ENCODE measurements around the gene CRELD1. TPM values are rescaled to one million over a fixed set of nuclear protein-coding genes. Genes with fewer than 3 reads are reported as not detected.
A peak's percentile ranks its signal among the peaks of the same experiment; 100 is the strongest.
"Not testable (repeated sequence)": the region's sequence is repeated elsewhere in the genome, so short reads cannot be mapped to it uniquely, and the experiment has no call there.

Gene CRELD1
- total RNA-seq, 1 donor from 2014 or later, result 36.5 TPM

DNA sequence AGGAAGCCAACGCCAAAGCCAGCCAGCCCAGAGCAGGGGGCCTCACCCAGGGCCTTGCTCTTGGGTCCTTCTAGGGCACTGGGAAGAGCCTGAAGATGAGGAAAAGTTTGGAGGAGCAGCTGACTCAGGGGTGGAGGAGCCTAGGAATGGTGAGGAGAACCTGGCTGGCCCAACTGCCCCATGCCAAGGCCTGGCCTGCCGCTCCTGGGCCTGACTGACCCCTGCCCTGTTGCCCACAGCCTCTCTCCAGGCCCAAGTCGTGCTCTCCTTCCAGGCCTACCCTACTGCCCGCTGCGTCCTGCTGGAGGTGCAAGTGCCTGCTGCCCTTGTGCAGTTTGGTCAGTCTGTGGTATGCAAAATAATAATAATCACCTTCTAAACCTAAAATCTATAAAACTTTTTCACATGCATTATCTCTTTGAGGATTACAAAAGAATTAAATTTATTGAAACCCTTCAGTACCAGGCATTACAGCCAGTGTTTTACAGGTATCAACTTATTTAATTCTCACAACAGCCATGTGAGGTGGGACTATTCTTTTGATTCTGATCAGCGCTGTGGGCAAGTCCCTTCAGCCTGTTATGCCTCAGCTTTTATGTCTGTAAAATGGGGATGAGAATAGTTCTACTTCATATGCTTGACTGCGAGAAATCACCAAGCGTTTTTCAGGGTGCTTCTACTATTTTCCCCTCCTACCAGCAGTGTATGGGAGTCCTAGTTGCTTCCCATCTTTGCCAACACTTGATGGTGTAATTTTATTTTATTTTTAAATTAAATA lies 15.2 kb upstream of the CRELD1 start:
- DNase-seq (ENCODE audit: low spot score), result no peak
- intact Hi-C loops (cut with DNase I), result loop anchor here (10.0 kb wide), 1 partner anchor 74 kb away; the partner anchor contains the start of gene RPUSD3
- ATAC-seq, result no peak

DNA sequence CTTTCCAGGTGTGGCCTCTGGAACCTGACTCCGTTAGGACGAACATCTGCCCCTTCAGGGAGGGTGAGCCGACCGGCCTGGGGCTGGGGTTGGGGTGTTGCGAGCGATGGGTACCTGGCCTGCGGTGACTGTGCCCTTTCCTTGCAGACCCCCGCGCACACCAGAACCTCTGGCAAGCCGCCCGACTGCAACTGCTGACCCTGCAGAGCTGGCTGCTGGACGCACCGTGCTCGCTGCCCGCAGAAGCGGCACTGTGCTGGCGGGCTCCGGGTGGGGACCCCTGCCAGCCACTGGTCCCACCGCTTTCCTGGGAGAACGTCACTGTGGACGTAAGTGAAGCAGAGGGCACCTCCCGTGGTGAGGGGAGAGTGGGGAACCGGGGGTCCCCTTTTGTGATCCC lies 5.5 kb upstream of the CRELD1 start:
- no peak for ATAC-seq
- intact Hi-C loops (cut with DNase I), result no loop called here
- no peak for DNase-seq (ENCODE audit: low spot score)

DNA sequence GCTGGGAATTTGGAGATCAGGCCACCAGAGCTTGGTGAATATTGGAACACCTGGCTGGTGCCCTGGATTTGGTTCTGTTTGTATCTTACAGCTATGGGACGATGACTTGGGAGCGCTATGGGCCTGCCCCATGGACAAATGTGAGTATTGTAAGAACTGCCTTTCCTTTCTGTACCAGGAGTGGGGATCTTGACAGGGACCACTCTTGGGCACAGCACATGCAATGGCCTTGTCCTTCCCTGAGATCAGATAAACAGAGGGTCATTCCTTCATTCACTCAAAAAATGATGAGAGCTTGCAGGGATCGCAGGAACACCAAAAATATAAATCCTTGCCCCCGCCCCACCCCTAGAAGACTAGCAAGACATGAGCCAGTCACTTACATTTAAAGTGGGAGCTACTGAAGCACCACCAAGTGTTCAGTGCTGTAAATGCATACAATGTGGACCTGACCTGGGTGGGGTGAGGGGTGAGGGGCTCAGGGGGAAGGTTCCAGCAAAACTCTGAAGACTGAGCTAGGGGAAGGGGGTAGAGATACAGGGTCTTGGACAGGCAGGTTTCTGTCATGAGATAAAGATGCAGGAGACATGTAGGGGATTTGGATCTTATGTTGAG lies 2.7 kb upstream of the CRELD1 start:
- no peak for DNase-seq (ENCODE audit: low spot score)
- intact Hi-C loops (cut with DNase I), result no loop called here
- no peak for ATAC-seq

DNA sequence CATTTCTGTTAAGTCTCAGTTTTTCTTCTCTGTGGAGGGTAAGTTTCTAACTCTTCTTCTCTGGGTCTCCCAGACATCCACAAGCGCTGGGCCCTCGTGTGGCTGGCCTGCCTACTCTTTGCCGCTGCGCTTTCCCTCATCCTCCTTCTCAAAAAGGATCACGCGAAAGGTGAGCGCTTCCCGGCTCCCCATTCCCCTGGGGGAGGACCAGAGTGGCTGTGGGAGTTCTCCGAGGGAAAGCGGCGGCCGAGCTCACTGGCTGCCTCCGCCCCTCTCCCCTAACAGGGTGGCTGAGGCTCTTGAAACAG lies 1.1 kb upstream of the CRELD1 start:
- DNase-seq (ENCODE audit: low spot score) (no peak), ATAC-seq (no peak)
- intact Hi-C loops (cut with DNase I), result no loop called here

DNA sequence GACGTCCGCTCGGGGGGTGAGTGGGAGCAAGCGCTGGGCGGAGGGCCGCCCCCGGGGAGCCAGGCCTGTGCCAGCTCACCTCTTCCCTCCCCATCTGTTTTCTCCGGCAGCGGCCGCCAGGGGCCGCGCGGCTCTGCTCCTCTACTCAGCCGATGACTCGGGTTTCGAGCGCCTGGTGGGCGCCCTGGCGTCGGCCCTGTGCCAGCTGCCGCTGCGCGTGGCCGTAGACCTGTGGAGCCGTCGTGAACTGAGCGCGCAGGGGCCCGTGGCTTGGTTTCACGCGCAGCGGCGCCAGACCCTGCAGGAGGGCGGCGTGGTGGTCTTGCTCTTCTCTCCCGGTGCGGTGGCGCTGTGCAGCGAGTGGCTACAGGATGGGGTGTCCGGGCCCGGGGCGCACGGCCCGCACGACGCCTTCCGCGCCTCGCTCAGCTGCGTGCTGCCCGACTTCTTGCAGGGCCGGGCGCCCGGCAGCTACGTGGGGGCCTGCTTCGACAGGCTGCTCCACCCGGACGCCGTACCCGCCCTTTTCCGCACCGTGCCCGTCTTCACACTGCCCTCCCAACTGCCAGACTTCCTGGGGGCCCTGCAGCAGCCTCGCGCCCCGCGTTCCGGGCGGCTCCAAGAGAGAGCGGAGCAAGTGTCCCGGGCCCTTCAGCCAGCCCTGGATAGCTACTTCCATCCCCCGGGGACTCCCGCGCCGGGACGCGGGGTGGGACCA lies 632 bp upstream of the CRELD1 start:
- ATAC-seq, result peak; percentile 76
- intact Hi-C loops (cut with DNase I), result no loop called here
- DNase-seq (ENCODE audit: low spot score), result peak; percentile 86

DNA sequence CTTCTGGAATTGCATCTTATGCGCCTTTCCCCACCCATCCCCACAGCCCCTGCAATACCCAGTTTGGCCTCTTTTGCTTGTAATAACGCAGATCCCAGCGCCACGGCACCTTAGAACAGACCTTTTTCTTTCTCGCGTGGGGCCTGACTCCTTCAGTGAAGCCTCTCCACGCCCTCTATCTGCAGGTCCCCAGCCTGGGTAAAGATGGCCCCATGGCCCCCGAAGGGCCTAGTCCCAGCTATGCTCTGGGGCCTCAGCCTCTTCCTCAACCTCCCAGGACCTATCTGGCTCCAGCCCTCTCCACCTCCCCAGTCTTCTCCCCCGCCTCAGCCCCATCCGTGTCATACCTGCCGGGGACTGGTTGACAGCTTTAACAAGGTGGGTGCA lies 594 bp downstream of the CRELD1 start:
- intact Hi-C loops (cut with DNase I), result no loop called here
- ATAC-seq (peak; percentile 1), DNase-seq (ENCODE audit: low spot score) (no peak)

DNA sequence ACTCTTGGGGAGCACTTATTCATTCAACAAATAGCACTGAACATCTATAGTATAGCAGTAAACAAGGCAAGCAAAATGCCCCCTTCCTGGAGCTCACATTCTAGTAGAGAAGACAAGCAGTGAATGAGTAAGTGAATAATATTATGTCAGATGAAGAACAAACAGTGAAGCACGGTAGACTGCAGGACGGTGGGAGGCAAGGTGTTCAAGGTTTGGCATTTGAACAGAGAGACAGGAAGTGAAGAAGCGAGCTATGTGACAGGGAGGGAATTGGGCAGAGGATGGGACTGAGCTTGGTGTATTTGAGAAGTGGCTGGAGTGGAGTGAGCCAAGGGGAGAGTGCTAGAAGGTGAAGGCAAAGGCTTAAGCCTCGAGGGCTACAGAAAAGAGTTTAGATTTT lies 1.4 kb downstream of the CRELD1 start:
- intact Hi-C loops (cut with DNase I), result no loop called here
- DNase-seq (ENCODE audit: low spot score) (no peak), ATAC-seq (no peak)

DNA sequence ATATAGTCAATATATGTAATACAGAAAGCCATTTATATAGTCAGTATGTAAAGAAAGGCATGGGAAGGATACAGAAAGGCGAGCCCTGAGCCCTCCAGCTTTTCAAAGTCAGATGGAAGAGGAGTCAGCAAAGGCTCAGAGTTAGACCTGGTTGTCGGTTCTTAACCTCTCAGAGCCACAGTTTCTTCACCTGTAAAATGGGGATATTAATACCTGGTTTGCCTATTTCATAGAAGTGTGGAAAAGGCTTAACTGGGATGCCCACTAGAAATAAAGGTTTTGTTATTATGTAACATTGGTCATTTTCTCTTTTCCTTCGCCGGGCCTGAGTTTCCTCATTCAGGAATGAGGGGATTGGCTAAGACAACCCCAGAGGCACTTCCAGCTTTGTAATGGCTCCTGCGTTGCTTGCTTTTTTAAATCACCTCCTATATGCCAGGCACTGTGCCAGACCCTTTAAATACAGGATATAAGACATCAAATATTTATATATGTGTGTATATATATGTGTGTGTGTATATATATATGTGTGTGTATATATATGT lies 2.4 kb downstream of the CRELD1 start:
- DNase-seq (ENCODE audit: low spot score) (no peak), ATAC-seq (no peak)
- intact Hi-C loops (cut with DNase I), result no loop called here

DNA sequence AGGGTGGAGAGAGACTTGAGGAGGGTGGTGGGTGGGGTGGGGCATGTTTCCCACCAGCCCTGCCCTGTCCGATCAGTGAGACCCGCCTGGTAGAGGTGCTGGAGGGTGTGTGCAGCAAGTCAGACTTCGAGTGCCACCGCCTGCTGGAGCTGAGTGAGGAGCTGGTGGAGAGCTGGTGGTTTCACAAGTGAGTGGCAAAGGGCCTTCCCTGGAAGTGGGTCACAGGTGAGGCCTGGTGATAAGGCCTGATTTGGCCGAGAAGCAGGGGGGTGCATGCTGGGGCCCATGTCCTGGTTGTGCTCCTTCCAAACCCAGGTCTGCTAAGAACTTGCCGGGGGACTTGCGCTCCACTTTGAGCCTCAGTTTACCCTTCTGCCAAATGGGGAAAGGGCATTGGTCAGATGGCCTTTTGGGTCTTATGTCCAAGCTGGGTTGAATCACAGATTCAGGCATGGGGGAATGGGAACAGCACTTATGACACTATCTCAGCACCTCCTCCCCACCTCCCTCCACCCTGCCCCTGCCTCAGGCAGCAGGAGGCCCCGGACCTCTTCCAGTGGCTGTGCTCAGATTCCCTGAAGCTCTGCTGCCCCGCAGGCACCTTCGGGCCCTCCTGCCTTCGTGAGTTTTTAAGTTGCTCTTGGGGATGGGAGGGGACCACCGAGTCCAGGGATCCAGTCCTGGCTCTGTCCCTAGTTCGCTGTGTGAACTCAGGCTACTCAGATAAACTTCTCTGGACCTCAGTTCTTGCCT lies 4.0 kb downstream of the CRELD1 start:
- DNase-seq (ENCODE audit: low spot score), result no peak
- no peak for ATAC-seq
- intact Hi-C loops (cut with DNase I), result no loop called here

DNA sequence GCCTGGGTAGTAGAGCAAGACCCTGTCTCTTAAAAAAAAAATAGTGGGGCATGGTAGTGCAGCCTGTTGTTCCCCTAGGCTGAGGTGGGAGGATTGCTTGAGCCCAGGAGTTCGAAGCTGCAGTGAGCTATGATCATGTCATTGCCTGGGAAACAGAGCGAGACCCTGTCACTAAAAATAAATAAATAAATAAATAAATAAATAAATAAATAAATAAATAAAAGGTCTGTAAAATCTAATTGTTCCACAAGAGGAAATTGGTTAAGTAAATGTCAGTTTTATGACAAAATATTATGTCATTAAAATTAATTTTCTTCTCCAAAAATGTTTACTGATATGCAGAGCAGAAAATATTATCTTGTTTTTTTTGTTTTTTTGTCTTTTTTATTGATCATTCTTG lies 5.3 kb downstream of the CRELD1 start:
- intact Hi-C loops (cut with DNase I), result no loop called here
- ATAC-seq, result no peak
- DNase-seq (ENCODE audit: low spot score), result no peak

DNA sequence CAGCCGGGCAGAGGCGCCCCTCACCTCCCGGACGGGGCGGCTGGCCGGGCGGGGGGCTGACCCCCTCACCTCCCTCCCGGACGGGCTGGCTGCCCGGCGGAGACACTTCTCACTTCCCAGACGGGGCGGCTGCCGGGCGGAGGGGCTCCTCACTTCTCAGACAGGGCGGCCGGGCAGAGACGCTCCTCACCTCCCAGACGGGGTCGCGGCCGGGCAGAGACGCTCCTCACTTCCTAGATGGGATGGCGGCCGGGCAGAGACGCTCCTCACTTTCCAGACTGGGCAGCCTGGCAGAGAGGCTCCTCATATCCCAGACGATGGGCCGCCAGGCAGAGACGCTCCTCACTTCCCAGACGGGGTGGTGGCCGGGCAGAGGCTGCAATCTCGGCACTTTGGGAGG lies 6.3 kb downstream of the CRELD1 start:
- DNase-seq (ENCODE audit: low spot score); ATAC-seq; intact Hi-C loops (cut with DNase I): not testable (repeated sequence)

DNA sequence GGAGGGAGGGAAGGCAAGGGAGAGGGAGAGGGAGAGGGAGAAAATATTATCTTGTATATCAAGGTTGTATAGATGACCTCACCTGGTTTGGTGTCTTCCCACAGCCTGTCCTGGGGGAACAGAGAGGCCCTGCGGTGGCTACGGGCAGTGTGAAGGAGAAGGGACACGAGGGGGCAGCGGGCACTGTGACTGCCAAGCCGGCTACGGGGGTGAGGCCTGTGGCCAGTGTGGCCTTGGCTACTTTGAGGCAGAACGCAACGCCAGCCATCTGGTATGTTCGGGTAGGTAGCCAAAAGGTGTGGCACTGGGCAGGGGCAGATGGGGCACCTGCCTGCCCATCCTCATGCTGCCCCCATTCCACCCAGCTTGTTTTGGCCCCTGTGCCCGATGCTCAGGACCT lies 7.1 kb downstream of the CRELD1 start:
- ATAC-seq (no peak), DNase-seq (ENCODE audit: low spot score) (no peak)
- intact Hi-C loops (cut with DNase I), result no loop called here

DNA sequence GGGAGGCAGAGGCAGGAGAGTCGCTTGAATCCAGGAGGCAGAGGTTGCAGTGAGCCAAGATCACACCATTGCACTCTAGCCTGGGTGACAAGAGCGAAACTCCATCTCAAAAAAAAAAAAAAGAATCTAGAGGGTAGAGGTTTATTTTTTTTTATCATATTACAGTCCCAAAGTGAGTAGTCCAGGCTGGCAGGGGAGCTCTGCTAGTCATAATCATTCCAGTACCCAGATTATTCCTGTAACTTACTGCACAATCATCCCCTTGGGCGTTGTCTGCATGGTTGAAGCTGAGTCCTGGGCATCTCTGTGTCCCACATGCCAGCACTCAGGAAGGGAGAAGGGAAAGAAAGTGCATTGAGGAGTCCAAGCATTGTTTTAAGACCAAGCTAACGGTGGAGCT lies 8.5 kb downstream of the CRELD1 start:
- ATAC-seq (no peak), DNase-seq (ENCODE audit: low spot score) (no peak)
- intact Hi-C loops (cut with DNase I), result no loop called here

DNA sequence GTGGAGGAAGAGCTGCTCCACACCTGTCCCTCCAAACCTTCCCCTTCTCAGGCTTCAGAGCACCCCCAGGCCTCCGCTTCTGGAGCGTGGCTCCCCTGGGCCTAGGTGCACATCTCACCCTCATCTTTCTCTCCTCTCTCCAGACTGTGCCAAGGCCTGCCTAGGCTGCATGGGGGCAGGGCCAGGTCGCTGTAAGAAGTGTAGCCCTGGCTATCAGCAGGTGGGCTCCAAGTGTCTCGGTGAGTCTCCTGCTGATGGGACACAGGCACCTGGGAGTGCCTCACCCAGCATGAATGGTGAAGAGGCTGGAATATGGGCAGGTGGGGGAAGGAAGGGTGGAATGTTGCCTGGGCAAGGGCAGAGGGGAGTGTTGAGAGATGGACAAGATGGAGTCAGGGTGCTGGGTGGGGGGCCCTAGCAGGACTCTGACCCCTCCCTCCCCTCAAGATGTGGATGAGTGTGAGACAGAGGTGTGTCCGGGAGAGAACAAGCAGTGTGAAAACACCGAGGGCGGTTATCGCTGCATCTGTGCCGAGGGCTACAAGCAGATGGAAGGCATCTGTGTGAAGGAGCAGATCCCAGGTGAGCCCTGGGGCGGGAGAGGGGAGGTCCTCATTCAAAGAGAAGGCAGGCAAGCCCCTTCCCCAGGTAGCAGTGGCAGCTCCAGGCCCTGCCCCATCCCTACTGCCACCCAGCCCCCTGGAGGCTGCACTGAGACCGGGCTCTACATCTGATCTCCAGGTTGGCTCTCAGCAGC lies 9.5 kb downstream of the CRELD1 start:
- no peak for ATAC-seq
- no peak for DNase-seq (ENCODE audit: low spot score)
- intact Hi-C loops (cut with DNase I), result no loop called here

DNA sequence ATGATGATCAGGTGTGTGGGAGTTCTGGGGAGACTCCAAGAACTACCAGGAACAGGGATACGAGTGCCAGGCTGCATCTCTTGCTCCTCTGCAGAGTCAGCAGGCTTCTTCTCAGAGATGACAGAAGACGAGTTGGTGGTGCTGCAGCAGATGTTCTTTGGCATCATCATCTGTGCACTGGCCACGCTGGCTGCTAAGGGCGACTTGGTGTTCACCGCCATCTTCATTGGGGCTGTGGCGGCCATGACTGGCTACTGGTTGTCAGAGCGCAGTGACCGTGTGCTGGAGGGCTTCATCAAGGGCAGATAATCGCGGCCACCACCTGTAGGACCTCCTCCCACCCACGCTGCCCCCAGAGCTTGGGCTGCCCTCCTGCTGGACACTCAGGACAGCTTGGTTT lies 10.6 kb downstream of the CRELD1 start:
- DNase-seq (ENCODE audit: low spot score), result no peak
- ATAC-seq, result no peak
- intact Hi-C loops (cut with DNase I), result no loop called here

DNA sequence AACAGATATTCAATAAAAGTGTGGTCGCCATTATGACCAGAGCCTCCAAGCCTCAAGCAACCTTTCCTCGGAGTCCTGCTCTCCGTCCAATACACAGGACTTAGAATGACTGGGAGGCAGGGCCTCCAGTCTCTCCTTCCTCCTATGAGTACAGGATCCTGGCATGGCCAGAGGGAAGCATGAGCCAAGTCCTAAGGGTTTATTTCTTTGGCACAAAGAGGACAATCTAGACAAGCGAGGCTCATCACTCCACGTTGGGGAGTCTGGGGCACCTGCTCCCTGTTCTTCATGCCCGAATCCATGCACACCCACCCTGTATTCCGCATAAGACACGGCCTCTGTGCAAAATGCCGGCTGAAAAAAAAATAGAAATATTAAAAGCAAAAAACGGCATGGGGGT lies 11.7 kb downstream of the CRELD1 start:
- no peak for DNase-seq (ENCODE audit: low spot score)
- intact Hi-C loops (cut with DNase I), result no loop called here
- ATAC-seq, result no peak

DNA sequence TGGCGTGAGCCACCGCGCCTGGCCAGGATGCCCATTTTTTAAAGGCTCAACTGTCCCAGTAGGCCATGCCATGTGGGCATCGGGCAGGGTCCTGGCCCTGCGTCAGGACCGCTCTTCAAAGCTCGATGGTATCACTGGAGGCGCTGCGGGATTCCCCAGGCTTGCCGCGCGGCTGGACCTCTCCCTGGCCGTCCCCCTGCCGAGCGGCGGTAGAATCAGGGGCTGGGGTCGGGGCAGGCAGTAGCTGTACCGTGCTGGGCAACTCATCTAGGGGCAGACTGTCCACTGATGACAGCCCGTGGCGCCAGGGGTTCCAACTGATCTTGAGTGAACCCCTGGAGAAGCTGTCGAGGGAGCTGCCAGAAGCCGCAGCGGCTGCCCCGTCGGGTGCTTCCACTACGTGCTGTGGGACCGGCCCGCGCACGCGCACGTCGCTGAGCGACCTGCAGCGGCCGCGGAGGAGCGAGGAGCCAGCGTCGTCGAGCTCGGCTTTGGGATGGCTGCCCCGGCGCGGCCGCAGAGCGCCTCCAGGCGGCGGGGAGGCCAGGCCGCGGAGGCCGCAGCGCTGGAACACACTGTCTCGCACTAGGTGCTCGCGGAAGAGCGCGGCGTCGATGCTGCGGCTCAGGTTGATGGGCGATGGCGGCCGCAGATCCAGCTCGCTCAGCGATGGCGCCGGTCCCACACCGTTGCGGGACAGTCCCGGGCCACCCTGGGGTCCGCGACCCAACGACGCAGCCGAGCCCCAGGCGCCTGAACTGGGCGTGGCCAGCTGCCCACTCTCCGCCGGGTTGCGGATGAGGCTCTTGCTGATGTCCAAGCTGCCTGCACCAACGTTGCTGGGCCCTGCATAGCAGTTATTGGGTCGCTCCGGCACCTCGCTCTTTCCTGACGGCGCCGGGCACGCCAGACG lies 12.7 kb downstream of the CRELD1 start:
- peak; percentile 91 for ATAC-seq
- intact Hi-C loops (cut with DNase I), result no loop called here

More for the DNA sequence above, 12.7 kb downstream of the CRELD1 start:
- DNase-seq (ENCODE audit: low spot score), result peak; percentile 91
